H4 (cell line): ENCODE results near the gene EVL. TPM values are rescaled to one million over a fixed set of nuclear protein-coding genes. Genes with fewer than 3 reads are reported as not detected.

Experiments
- DNase-seq: peaks from one replicate; pipeline ENCODE4 v3.0.0-alpha.2; 2015; ENCODE audit warnings: low spot score
- total RNA-seq: library from RNA; depleted of rRNA; stranded (reverse); fragments of >200 nt; shearing (Covaris generic); gene quantifications from 2 replicates; pipeline ENCODE4 v1.2.3, GENCODE V29; 2014

The EVL gene
- total RNA-seq, 1 experiment from 2014 or later: 13.0 TPM

- no peak for DNase-seq
These were observed 17.5 kb downstream of the EVL start for GRCh38 chr14:100082723-100083122.

- DNase-seq: no peak
These were observed 18.5 kb downstream of the EVL start for GRCh38 chr14:100083706-100084105.

GRCh38 chr14:100084591-100084990 is 19.4 kb downstream of the EVL start:
- no peak for DNase-seq

GRCh38 chr14:100085462-100085861 is 20.2 kb downstream of the EVL start:
- no peak for DNase-seq

- no peak for DNase-seq
These were observed 21.1 kb downstream of the EVL start for GRCh38 chr14:100086361-100086760.

- DNase-seq: no peak
These were observed 23.0 kb downstream of the EVL start for GRCh38 chr14:100088226-100088625.

- no peak for DNase-seq
These were observed 26.2 kb downstream of the EVL start for GRCh38 chr14:100091386-100091785.

GRCh38 chr14:100092832-100093231 is 27.6 kb downstream of the EVL start:
- DNase-seq: no peak

- DNase-seq: no peak
These were observed 28.1 kb downstream of the EVL start for GRCh38 chr14:100093319-100093718.

GRCh38 chr14:100096656-100097055 is 31.4 kb downstream of the EVL start:
- DNase-seq: no peak

GRCh38 chr14:100098171-100098570 is 32.9 kb downstream of the EVL start:
- no peak for DNase-seq

GRCh38 chr14:100100032-100100703 is 34.9 kb downstream of the EVL start:
- no peak for DNase-seq

- no peak for DNase-seq
These were observed 37.0 kb downstream of the EVL start for GRCh38 chr14:100102156-100102785.

- no peak for DNase-seq
These were observed 38.2 kb downstream of the EVL start for GRCh38 chr14:100103250-100104005.

- no peak for DNase-seq
These were observed 38.8 kb downstream of the EVL start for GRCh38 chr14:100104006-100104352.

GRCh38 chr14:100104523-100105300 is 39.5 kb downstream of the EVL start:
- no peak for DNase-seq

GRCh38 chr14:100105357-100106169 is 40.3 kb downstream of the EVL start:
- DNase-seq: no peak

- no peak for DNase-seq
These were observed 41.3 kb downstream of the EVL start for GRCh38 chr14:100106250-100107112.

- DNase-seq: no peak
These were observed 42.0 kb downstream of the EVL start for GRCh38 chr14:100107236-100107635.

- peak; percentile 50 for DNase-seq
These were observed 43.0 kb downstream of the EVL start for GRCh38 chr14:100108042-100108825.
